ENCODE data around the gene MMRN1.

Gene MMRN1

DNA sequence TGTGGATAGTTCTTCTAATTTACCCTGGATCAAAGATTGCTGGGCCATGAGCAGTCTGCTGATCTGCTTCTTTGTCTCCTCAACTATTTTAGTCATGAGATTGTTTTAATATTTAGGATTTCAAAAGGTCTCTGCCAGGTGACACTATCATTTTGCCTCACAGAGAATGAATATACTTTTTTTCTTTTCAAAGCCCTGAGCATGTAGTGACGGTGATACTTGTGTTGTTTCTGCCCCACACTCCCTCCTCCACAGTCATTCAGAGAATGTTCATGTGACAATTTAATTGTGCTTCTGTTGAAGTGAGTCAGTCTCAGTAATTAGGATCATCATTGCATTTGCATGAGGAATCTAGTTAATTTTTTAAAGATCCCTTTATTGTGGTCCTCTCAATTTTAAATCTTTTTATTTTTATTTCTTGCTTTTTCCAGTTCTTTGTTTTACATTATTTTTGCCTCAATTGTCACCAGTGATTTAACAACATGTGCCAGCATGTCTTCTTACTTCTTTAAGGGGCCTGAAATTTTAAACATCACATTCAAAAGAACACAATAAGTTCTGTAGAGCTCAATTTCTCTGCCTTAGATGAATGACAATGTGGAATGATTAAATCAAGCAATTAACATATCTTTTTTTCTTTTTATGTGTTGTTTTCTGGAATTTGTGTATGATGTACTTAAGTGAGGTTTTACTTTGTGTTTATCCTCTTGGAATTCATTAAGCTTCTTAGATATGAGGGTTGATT is 12.3 kb downstream of the MMRN1 start:
- no peak overlapping the region for H3K4me3 ChIP-seq (replicated peaks; ENCODE audit: low read depth, low read length)
- DNase-seq (ENCODE audit: extremely low read depth, low read depth): no peak
- TF ChIP-seq CTCF (IDR thresholded peaks at IDR 0.05; ENCODE audit: low read depth, low read length, missing control alignments): no peak

GRCh38 chr4:89909889-89910288 is 15.2 kb downstream of the MMRN1 start:
- TF ChIP-seq CTCF (IDR thresholded peaks at IDR 0.05; ENCODE audit: low read depth, low read length, missing control alignments): no peak
- DNase-seq (ENCODE audit: extremely low read depth, low read depth): no peak
- no peak overlapping the region for H3K4me3 ChIP-seq (replicated peaks; ENCODE audit: low read depth, low read length)

GRCh38 chr4:89913623-89914022 is 19.0 kb downstream of the MMRN1 start:
- no peak for TF ChIP-seq CTCF (IDR thresholded peaks at IDR 0.05; ENCODE audit: low read depth, low read length, missing control alignments)
- no peak overlapping the region for H3K4me3 ChIP-seq (replicated peaks; ENCODE audit: low read depth, low read length)
- DNase-seq (ENCODE audit: extremely low read depth, low read depth): no peak

DNA sequence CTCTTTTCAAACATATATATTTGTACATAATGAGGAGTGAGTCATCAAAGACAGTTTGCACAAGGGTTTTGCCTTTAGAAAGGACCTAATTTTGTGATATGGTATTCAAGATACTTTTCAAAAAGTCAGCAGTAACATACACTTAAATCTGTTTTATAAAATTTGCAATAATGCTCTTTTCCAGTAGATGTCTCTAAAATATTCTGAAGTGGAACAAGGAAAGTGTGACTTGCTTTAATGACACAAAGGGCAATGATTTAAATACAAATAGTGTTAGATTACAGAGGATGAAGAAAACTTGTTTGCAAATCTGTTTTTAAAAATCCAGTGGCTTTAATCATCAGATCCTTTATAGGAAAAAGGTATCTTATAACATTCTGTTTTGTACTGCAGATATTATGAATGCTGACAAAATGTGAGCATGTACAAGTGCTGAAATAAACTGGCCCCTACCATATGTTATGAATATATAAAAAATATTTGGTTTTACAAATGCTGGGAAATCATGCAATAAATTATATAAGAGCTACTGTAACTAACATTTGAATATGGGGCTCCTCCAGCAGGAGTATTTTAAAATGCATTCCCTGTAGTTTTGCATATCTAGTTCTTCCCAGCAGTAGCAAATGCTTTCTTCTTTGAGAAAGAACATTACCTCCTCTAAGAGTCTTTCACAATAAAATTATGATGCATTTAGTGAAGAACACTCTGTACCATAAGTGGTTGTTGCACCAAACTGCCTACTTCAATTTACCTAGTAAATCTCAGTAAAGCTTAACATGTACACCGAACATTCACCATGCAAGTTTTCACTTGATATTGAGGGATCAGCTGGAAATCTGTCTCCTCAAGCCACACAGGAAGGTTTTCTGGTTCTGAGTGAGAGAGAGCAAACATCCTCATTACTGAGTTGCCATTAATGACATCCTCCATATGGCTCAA is 20.2 kb downstream of the MMRN1 start:
- no peak for DNase-seq (ENCODE audit: extremely low read depth, low read depth)
- no peak overlapping the region for H3K4me3 ChIP-seq (replicated peaks; ENCODE audit: low read depth, low read length)
- TF ChIP-seq CTCF (IDR thresholded peaks at IDR 0.05; ENCODE audit: low read depth, low read length, missing control alignments): no peak

- no peak for DNase-seq (ENCODE audit: extremely low read depth, low read depth)
- H3K4me3 ChIP-seq (replicated peaks; ENCODE audit: low read depth, low read length): no peak overlapping the region
- no peak for TF ChIP-seq CTCF (IDR thresholded peaks at IDR 0.05; ENCODE audit: low read depth, low read length, missing control alignments)
Measured at GRCh38 chr4:89915937-89916336, 21.3 kb downstream of the MMRN1 start.

GRCh38 chr4:89922848-89923416 is 28.3 kb downstream of the MMRN1 start:
- TF ChIP-seq CTCF (IDR thresholded peaks at IDR 0.05; ENCODE audit: low read depth, low read length, missing control alignments): no peak
- H3K4me3 ChIP-seq (replicated peaks; ENCODE audit: low read depth, low read length): no peak overlapping the region
- DNase-seq (ENCODE audit: extremely low read depth, low read depth): no peak
